ENCODE data around the gene TFF1. TPM values are rescaled to one million over a fixed set of nuclear protein-coding genes. Genes with fewer than 3 reads are reported as not detected.
A peak's percentile ranks its signal among the peaks of the same experiment; 100 is the strongest.

TFF1 gene
- total and polyA plus RNA-seq, 2 of the 4 experiments (the other 2 are of a cell fraction): not detected

- H4K20me1 ChIP-seq (ENCODE audit: insufficient read depth, low read length): no peaks in the 10 kb centered on the region
- H3K18ac ChIP-seq (ENCODE audit: low read depth, low read length): no peak overlapping the region
- ChIA-PET POLR2A (ENCODE audit: unreplicated experiment) (no interaction called here), CTCF (no interaction called here)
- DNase-seq: no peak
- H2BK120ac ChIP-seq (ENCODE audit: low read depth, low read length): no peak overlapping the region
- H3K4ac ChIP-seq (ENCODE audit: low read depth, low read length): no peak overlapping the region
- in situ Hi-C loops (cut with MboI; ENCODE audit: low sequenced_read_pairs) (no loop called here), intact Hi-C loops (cut with micrococcal nuclease) (no loop called here), dilution Hi-C loops (cut with HindIII; ENCODE audit: low sequenced_read_pairs, unreplicated experiment) (no loop called here)
- no CpG with 5 or more reads among the region's 3 CpGs for WGBS, 2 experiments (ENCODE audit: extremely low coverage in 2 of 2, insufficient read length in 1 of 2)
- BruUV-seq (replicated peaks): no TSS peak
- no peak for TF ChIP-seq CTCF (conservative IDR thresholded peaks at IDR 0.05; ENCODE audit: low read depth, low read length)
- no peak for TF ChIP-seq MXI1 (IDR thresholded peaks at IDR 0.05; ENCODE audit: borderline replicate concordance, low read depth, low read length)
- peak; percentile 54; the same call in 1 of the 2 replicates for TF ChIP-seq CEBPB (IDR thresholded peaks at IDR 0.05; ENCODE audit: low read depth, low read length)
- H3K79me1 ChIP-seq (ENCODE audit: low read depth in 1 of 2, low read length in 2 of 2): no peaks in the 10 kb centered on the region
- no peak for ATAC-seq (ENCODE audit: low read depth)
- no peaks in the 10 kb centered on the region for H3K4me1 ChIP-seq (ENCODE audit: control insufficient read depth, insufficient read depth, low read length)
- no peaks in the 10 kb centered on the region for H3K9me1 ChIP-seq (ENCODE audit: insufficient read depth, low read length)
- no peak overlapping the region for H2AK5ac ChIP-seq (ENCODE audit: low read depth, low read length)
- no peak overlapping the region for H4K8ac ChIP-seq (ENCODE audit: low read depth in 2 of 2, low read length in 2 of 2)
- H3K14ac ChIP-seq (replicated peaks; ENCODE audit: low read depth, low read length): no peak overlapping the region
- H3K56ac ChIP-seq (ENCODE audit: extremely low read depth, insufficient read depth, low read length): no peak overlapping the region
- no peak overlapping the region for H3K4me2 ChIP-seq (ENCODE audit: low read depth, low read length)
- H4K5ac ChIP-seq (ENCODE audit: low read depth, low read length): no peak overlapping the region
- H3K27me3 ChIP-seq (ENCODE audit: control insufficient read depth, insufficient read depth, low read length): peaks cover 7% of the 10 kb centered on the region
- no peak overlapping the region for H2AFZ ChIP-seq (replicated peaks; ENCODE audit: low read length, poor library complexity)
- no peak overlapping the region for H3K4me3 ChIP-seq (ENCODE audit: insufficient read depth, low read depth, low read length)
- H3K9ac ChIP-seq (ENCODE audit: low read depth, low read length): no peak overlapping the region
- H3K27ac ChIP-seq (ENCODE audit: insufficient read depth, low read length): no peak overlapping the region
- no peaks in the 10 kb centered on the region for H3K36me3 ChIP-seq (ENCODE audit: control insufficient read depth, insufficient read depth, low read length)
- H2AK9ac ChIP-seq (replicated peaks; ENCODE audit: low read depth, low read length, poor library complexity): no peak overlapping the region
- H2BK5ac ChIP-seq (ENCODE audit: low read depth, low read length, poor library complexity, severe bottlenecking): no peak overlapping the region
- no peak overlapping the region for H2BK20ac ChIP-seq (ENCODE audit: low read depth, low read length)
- no peaks in the 10 kb centered on the region for H3K9me3 ChIP-seq (ENCODE audit: control insufficient read depth, insufficient read depth, low read length)
- H4K91ac ChIP-seq (ENCODE audit: insufficient read depth, low read depth, low read length): no peak overlapping the region
- no peak overlapping the region for H3K23ac ChIP-seq (ENCODE audit: low read depth, low read length)
- no peak overlapping the region for H2BK15ac ChIP-seq (ENCODE audit: low read depth, low read length)
Measured at GRCh38 chr21:42401154-42401553, 34.8 kb upstream of the TFF1 start.
